SW 1271 (cell line): ENCODE data around the gene PLXNA4.
"Not testable (repeated sequence)": the region's sequence is repeated elsewhere in the genome, so short reads cannot be mapped to it uniquely, and the experiment has no call there.

Experiments
- DNase-seq, 2 experiments: peaks; one replicate each; lab custom pipeline; 2025; lab: John Stamatoyannopoulos, UW

PLXNA4 gene, protein sequence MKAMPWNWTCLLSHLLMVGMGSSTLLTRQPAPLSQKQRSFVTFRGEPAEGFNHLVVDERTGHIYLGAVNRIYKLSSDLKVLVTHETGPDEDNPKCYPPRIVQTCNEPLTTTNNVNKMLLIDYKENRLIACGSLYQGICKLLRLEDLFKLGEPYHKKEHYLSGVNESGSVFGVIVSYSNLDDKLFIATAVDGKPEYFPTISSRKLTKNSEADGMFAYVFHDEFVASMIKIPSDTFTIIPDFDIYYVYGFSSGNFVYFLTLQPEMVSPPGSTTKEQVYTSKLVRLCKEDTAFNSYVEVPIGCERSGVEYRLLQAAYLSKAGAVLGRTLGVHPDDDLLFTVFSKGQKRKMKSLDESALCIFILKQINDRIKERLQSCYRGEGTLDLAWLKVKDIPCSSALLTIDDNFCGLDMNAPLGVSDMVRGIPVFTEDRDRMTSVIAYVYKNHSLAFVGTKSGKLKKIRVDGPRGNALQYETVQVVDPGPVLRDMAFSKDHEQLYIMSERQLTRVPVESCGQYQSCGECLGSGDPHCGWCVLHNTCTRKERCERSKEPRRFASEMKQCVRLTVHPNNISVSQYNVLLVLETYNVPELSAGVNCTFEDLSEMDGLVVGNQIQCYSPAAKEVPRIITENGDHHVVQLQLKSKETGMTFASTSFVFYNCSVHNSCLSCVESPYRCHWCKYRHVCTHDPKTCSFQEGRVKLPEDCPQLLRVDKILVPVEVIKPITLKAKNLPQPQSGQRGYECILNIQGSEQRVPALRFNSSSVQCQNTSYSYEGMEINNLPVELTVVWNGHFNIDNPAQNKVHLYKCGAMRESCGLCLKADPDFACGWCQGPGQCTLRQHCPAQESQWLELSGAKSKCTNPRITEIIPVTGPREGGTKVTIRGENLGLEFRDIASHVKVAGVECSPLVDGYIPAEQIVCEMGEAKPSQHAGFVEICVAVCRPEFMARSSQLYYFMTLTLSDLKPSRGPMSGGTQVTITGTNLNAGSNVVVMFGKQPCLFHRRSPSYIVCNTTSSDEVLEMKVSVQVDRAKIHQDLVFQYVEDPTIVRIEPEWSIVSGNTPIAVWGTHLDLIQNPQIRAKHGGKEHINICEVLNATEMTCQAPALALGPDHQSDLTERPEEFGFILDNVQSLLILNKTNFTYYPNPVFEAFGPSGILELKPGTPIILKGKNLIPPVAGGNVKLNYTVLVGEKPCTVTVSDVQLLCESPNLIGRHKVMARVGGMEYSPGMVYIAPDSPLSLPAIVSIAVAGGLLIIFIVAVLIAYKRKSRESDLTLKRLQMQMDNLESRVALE (N-terminal part only)

DNA sequence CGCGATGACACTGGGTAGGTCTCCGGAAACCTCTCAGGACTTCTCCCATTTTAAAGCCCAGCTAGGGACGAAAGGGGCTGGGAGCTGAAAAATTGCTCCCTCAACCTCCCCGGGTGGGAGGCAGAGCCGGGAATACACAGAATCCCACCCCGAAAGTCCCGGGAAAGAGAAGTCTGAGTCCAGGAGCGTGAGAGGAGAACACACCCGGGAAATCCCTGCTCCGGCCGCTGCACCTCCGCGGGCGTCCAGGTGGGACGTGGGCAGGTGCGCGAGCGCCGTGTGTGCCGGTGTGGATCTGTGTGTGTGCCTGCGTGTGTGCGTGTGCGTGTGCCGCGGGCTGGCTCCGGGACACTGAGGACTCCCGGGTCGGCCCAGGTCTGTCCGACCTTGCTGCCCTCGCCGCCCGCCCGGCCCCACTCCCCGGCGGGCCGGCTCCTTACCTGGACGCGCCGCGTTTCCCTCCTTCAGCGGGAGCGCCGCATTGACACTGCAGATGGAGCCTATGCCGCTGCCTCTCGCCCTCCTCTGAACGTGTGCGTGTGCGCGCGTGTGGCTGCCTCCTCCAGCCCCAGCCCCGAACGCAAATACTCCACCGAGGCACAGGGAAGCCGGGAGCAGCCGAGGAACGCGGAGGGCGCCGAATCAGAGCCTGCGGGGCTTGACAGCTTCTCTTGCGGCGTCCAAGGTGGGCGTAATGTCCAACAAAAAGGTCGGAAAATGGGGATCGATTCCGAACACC, at the start of gene PLXNA4:
TSS of gene PLXNA4 (minus strand) at position 489 of the 739 bp plus-strand sequence. CDS start 67,777 bp downstream, outside the sequence.
- DNase-seq: no peak

- DNase-seq: no peak
These were observed 49.4 kb upstream of the PLXNA4 start for GRCh38 chr7:132625651-132626050.

GRCh38 chr7:132622081-132622480, 45.8 kb upstream of the PLXNA4 start:
- no peak for DNase-seq

DNA sequence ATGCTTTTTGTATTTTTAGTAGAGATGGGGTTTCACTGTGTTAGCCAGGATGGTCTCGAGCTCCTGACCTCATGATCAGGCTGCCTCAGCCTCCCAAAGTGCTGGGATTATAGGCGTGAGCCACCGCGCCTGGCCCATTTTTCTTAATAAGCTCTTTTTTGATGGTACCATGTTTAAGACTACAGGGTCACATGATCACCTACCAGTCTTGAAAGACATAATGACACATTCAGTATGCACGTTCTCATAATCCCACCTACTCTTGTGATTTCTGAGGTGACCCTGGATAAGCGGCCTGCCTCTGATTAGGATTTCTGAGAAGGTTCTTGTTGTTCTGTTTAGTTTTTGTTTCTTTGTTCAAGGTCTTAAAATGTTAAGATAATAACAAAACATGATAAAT, 43.7 kb upstream of the PLXNA4 start:
- no peak for DNase-seq

- no peak for DNase-seq
These were observed 42.7 kb upstream of the PLXNA4 start for GRCh38 chr7:132618956-132619305.

- DNase-seq: no peak
These were observed 42.1 kb upstream of the PLXNA4 start for GRCh38 chr7:132618271-132618955.

DNA sequence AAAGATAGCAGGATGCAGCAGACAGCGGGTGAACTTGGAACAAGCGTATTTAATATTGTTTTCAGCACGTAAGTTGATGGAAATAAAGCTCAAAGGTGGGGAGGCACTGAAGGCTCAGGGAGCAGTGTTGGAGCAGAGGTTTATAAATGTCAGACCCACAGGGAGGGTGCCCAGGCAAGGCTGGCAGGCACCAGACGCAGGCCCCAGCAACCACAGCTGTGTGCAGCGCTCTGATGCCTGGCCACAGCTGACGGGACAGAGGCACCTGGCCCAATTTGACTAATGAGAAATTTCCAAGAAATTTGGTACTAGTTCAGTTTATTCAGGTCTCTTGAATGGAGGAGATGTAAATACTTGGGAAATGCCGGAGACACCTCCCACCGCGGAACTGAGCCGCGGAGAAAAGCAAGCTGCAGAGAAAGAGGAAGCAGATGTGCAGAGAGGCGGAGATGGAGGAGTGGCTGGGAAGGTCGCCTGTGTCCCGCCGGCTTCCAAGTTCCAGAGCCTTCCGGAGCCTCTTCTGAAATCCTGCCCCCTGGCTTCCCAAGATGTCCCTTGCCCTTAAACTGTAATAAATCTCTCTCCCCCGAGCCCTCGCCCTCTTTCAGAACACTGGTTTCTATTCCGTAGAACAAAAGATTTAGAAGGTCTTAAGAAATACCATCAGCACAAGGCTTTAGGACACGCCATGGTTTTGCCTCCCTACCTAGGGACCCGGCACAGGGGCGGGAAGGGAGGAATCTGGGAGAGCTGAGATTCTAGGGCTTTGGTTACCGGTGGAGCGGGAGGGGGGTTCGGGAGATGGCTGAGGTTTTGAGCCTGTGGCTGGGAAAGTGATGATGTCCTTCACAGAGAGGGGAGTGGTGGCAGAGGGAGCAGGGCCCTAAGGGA, 38.4 kb upstream of the PLXNA4 start:
- DNase-seq: no peak

DNA sequence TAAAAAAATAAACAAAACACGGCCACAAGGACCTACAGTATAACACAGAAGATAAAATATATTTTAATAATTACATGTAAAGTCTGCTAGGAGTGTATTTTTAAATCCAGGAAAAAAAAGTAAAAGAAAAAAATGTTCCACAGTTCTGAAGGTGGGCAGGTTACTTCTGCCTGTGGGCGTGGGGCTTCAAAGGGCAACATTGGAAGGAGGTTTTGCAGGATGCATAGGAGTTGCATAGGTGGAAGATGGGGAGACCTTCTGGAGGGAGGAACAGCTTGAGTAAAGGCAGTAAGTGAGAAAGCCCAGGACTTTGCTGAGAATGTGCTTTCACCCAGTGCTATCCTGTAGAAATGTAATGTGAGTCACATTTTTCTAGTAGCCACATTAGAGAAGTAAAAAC, 37.5 kb upstream of the PLXNA4 start:
- DNase-seq: no peak

GRCh38 chr7:132610995-132611394, 34.7 kb upstream of the PLXNA4 start:
- DNase-seq: no peak

DNA sequence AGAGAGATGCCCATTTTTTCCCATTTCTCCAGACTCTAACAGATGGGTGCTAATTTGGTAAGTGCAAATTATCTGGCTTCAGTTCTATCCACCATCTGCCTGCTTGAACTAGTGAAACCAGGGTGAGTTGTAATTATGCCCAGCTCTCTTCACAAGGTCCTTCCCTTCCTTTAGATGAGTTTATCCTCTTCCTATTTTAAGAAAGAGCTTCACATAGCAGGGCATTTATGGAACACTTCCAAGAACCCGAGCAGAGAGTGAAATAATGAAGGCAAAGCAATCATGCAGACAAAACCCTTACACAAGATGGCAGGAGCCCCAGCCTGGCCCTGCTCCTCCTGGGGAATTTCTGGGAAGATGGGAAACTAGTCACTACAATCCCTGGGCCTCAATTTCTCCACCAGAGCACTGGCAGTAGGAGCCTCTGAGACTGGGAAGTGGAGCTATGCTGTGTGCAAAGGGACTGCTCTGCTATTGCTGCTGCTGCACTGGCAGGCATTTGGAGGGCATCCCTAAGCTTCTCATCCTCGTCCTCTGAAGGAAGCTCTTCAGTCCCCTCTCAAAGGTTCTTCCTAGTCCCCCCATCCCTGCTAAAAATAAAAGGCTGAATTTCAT, 33.7 kb upstream of the PLXNA4 start:
- DNase-seq: no peak

- no peak for DNase-seq
These were observed 33.0 kb upstream of the PLXNA4 start for GRCh38 chr7:132609222-132609621.

GRCh38 chr7:132608523-132608922, 32.3 kb upstream of the PLXNA4 start:
- no peak for DNase-seq

DNA sequence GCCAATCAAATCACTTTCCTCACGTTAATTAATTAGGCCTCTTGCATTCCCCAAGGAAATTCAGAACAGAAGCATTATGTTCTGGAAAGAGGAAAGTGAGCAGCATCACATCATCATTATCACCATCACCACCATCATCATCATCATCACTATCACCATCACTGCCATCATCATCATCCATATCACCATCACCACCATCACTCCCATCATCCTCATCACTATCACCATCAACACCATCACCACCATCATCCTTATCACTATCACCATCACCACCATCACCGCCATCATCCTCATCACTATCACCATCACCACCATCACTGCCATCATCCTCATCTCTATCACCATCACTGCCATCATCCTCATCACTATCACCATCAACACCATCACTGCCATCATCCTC, 31.4 kb upstream of the PLXNA4 start:
- DNase-seq: no peak

DNA sequence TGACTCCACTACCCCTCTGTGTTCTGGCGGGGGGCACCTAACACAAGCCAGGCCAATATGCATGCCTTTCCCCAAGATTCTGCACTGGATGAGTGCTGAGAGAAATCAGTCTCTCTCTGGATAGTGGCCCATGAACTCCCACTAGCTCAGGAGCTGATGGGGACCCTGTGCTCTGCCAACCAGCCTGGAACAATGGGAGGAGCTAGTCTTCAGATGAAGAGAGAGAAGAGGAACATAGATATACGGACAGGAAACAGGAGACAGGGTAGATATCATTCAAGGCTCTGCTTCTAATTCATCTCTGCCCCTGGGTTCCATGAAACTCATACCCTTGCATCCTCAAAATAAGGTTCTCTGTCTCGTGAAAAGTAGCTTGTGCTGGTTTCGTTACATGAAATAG, 27.9 kb upstream of the PLXNA4 start:
- DNase-seq: no peak

- DNase-seq: no peak
These were observed 27.1 kb upstream of the PLXNA4 start for GRCh38 chr7:132603220-132603833.

DNA sequence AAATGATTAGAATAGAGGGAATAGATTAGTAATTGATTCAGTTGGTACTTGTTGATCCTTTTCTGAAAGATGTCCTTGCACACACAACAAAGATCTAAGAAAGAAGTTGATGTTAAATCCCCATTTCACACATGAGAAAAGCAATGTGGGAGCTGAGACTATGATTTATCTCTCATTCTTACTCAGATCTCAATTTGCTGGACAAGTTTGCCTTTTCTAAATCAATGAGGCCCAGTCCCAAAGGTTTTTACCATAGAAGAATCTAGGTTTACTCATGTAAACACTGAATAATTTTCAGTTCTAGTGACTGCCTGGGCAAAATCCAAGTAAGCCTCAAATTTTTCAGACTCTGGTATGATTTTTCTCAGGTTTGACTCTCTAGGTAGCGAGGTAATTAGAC, 25.5 kb upstream of the PLXNA4 start:
- DNase-seq: no peak

- no peak for DNase-seq
These were observed 20.3 kb upstream of the PLXNA4 start for GRCh38 chr7:132596588-132596987.

- DNase-seq: not testable (repeated sequence)
These were observed 18.5 kb upstream of the PLXNA4 start for GRCh38 chr7:132594741-132595140.

GRCh38 chr7:132592936-132593335, 16.7 kb upstream of the PLXNA4 start:
- DNase-seq: no peak
